ENCODE results near the gene RDH16.
"Not testable (repeated sequence)": the region's sequence is repeated elsewhere in the genome, so short reads cannot be mapped to it uniquely, and the experiment has no call there.

Gene RDH16

DNA sequence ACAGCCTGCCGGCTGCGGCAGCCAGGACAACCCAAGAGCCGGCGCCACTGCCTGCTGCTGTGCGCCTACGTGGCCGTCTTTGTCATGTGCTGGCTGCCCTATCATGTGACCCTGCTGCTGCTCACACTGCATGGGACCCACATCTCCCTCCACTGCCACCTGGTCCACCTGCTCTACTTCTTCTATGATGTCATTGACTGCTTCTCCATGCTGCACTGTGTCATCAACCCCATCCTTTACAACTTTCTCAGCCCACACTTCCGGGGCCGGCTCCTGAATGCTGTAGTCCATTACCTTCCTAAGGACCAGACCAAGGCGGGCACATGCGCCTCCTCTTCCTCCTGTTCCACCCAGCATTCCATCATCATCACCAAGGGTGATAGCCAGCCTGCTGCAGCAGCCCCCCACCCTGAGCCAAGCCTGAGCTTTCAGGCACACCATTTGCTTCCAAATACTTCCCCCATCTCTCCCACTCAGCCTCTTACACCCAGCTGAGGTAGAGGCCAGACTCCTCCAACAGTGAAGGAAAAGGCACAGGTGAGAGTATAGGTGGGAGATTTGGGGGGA lies 38.6 kb upstream of the RDH16 start:
- no peak for TF ChIP-seq JUND (IDR thresholded peaks at IDR 0.05; ENCODE audit: low read depth)
- no peak for DNase-seq (ENCODE audit: low read depth in 1 of 2, low spot score in 1 of 2)
- in situ Hi-C loops (cut with HindIII; ENCODE audit: low pct_unique_long_range_greater_than_20kb, low sequenced_read_pairs), result no loop called here

GRCh38 chr12:56995201-56995929 lies 38.0 kb upstream of the RDH16 start:
- no peak for DNase-seq (ENCODE audit: low read depth in 1 of 2, low spot score in 1 of 2)
- in situ Hi-C loops (cut with HindIII; ENCODE audit: low pct_unique_long_range_greater_than_20kb, low sequenced_read_pairs), result no loop called here
- no peak for TF ChIP-seq JUND (IDR thresholded peaks at IDR 0.05; ENCODE audit: low read depth)

DNA sequence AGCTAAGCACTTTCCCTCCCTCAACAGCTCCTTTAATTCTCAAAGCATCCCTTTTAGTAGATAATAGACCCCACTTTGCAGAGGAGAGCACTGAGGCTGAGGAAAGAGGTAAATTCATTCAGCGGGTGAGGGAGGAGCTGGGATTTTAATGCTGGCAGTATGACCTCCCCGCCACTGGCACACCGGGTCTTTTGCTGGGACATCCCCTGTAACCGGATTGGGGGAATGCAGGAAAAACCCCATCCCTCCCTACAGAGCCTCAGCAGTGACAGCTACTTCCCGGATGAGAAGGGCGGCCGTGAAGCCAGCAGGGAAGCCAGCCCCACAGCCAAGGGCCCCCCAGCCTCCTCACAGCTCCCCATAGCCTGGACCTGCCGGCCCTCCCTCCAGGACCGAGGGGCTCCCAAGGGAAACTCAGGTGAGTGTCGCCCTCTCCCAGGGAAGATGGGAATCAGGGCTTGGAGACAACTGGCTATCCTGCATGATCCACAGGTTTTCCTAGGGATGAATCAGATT lies 36.9 kb upstream of the RDH16 start:
- in situ Hi-C loops (cut with HindIII; ENCODE audit: low pct_unique_long_range_greater_than_20kb, low sequenced_read_pairs), result no loop called here
- no peak for TF ChIP-seq JUND (IDR thresholded peaks at IDR 0.05; ENCODE audit: low read depth)

GRCh38 chr12:56993346-56993745 lies 35.9 kb upstream of the RDH16 start:
- in situ Hi-C loops (cut with HindIII; ENCODE audit: low pct_unique_long_range_greater_than_20kb, low sequenced_read_pairs), result no loop called here
- no peak for TF ChIP-seq JUND (IDR thresholded peaks at IDR 0.05; ENCODE audit: low read depth)
- DNase-seq (ENCODE audit: low read depth in 1 of 2, low spot score in 1 of 2), result no peak

More for the DNA sequence above, 36.9 kb upstream of the RDH16 start:
- no peak for DNase-seq (ENCODE audit: low read depth in 1 of 2, low spot score in 1 of 2)

DNA sequence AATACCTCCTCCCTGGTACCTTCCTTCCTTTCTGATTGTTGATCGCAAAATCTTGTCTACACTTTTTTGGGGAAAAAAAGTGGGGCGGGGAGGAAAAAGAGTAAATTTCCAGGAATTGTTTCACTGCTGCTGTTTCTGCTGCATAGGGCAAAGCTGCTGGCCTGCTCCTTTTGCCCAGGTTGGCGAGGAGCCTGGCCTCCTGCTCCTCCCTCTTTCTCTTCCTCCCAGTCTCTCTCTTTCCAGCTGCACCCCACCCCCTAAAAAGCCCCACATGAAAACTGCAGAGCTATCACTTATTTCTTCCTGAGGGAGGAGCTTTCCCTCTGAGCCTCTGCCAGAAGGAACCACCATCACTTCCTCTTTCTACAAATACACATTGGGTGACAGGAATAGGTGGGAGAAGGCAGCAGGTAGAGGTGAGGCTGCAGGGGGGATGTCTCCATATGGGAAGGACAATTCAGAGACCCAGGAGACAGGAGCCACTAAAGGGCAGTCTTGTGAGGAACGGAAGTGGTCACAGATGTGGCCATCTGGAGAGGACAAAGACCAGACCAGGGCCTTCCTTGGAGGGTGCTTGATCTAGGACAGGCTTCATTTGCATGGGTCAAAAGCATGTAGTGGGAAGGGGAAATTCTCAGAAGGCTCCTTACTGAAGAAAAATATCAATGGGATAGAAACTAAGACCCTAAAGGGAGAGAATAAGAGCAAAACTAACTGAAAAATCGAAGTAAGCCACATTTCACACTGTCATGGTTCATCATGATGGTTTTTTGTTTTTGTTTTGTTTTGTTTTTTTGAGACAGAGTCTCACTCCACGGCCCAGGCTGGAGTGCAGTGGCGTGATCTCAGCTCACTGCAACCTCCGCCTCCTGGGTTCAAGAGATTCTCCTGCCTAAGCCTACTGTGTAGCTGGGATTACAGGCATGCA lies 34.2 kb upstream of the RDH16 start:
- TF ChIP-seq JUND (IDR thresholded peaks at IDR 0.05; ENCODE audit: low read depth), result no peak
- DNase-seq (ENCODE audit: low read depth in 1 of 2, low spot score in 1 of 2), result no peak
- in situ Hi-C loops (cut with HindIII; ENCODE audit: low pct_unique_long_range_greater_than_20kb, low sequenced_read_pairs), result no loop called here

DNA sequence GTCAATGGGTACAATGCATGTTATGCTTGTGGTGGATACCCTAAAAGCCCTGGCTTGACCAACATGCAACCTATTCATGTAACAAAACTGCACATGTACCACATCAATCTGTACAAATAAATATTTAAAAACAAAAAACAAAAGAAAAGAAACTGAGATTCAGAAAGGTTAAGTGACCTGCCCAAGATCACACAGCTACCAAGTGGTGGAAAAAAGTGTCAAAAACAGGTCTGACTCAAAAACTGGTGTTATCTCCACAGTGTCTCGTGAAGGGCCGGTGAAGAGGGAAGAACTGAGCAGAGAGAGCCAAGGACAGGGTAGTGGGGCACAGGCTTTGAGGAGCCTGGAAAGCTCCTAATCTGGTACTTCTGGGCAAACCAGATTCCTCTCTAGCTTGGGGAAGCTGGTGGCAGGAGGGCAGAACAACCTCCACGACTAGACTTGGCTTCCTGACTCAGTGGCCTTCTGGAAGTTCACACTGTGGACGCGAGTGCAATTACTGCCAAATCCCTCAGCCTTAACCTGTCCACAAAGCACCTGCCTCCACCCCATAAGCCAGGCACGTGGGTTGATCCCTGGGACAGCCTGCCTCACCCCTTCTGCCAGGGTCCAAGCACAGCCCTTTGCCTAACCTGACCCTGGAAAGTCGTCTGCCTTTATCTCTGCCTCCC lies 33.4 kb upstream of the RDH16 start:
- DNase-seq (ENCODE audit: low read depth in 1 of 2, low spot score in 1 of 2), result peak in 1 of 2 experiments; percentile 74
- in situ Hi-C loops (cut with HindIII; ENCODE audit: low pct_unique_long_range_greater_than_20kb, low sequenced_read_pairs), result no loop called here
- TF ChIP-seq JUND (IDR thresholded peaks at IDR 0.05; ENCODE audit: low read depth), result no peak

GRCh38 chr12:56989861-56990610 lies 32.6 kb upstream of the RDH16 start:
- in situ Hi-C loops (cut with HindIII; ENCODE audit: low pct_unique_long_range_greater_than_20kb, low sequenced_read_pairs), result no loop called here
- DNase-seq (ENCODE audit: low read depth in 1 of 2, low spot score in 1 of 2), result no peak
- no peak for TF ChIP-seq JUND (IDR thresholded peaks at IDR 0.05; ENCODE audit: low read depth)

DNA sequence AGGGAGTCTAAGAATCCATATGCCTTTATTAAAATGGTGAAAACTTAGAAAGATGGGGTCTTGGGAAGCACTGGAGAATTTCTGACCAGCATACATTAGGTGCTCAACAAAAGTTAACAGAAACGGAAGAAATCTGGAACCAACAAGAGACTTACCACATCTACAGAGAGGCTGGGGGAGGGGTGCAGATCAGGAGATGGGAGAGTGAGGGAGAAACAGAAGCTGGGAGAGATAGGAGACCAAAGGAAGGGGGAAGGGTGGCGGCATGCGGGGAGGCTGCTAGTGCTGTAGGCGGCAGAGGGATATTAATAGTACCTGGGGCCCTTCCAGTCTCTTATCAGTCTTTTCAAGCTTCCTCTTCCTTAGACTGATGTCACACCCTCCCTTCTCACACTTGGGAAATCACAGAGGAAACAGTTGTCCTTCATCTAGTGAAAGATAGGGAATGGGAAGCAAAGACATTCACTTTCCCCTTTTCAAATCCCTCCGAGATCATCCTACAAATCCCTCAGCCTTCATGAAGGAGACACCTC lies 30.9 kb upstream of the RDH16 start:
- in situ Hi-C loops (cut with HindIII; ENCODE audit: low pct_unique_long_range_greater_than_20kb, low sequenced_read_pairs), result no loop called here
- no peak for TF ChIP-seq JUND (IDR thresholded peaks at IDR 0.05; ENCODE audit: low read depth)
- no peak for DNase-seq (ENCODE audit: low read depth in 1 of 2, low spot score in 1 of 2)

GRCh38 chr12:56987551-56988053 lies 30.2 kb upstream of the RDH16 start:
- in situ Hi-C loops (cut with HindIII; ENCODE audit: low pct_unique_long_range_greater_than_20kb, low sequenced_read_pairs), result no loop called here
- DNase-seq (ENCODE audit: low read depth in 1 of 2, low spot score in 1 of 2), result peak; percentile 72 to 89
- no peak for TF ChIP-seq JUND (IDR thresholded peaks at IDR 0.05; ENCODE audit: low read depth)

GRCh38 chr12:56987011-56987410 lies 29.6 kb upstream of the RDH16 start:
- TF ChIP-seq JUND (IDR thresholded peaks at IDR 0.05; ENCODE audit: low read depth), result no peak
- in situ Hi-C loops (cut with HindIII; ENCODE audit: low pct_unique_long_range_greater_than_20kb, low sequenced_read_pairs), result no loop called here
- no peak for DNase-seq (ENCODE audit: low read depth in 1 of 2, low spot score in 1 of 2)

- in situ Hi-C loops (cut with HindIII; ENCODE audit: low pct_unique_long_range_greater_than_20kb, low sequenced_read_pairs), result not testable (repeated sequence)
- DNase-seq (ENCODE audit: low read depth in 1 of 2, low spot score in 1 of 2), result peak; percentile 49 to 91
These were observed 28.3 kb upstream of the RDH16 start for GRCh38 chr12:56985714-56986113.

Measured in T47D (cell line).